Activated naive CD4-positive, alpha-beta T cell treated with anti-CD3 and anti-CD28 coated beads, Interleukin-2, amount 50 U/mL, for 24 hours (primary cell): Measurements from ENCODE around the gene PLXNA1.

Source experiments
- H3K27ac Mint-ChIP-seq: one replicate; pipeline ENCODE4 v1.8.0; 2021; ENCODE audit warnings: mild to moderate bottlenecking, mixed read lengths
- H3K27me3 Mint-ChIP-seq: one replicate; pipeline ENCODE4 v1.8.0; 2021; ENCODE audit warnings: mixed read lengths
- H3K36me3 Mint-ChIP-seq: one replicate; pipeline ENCODE4 v1.8.0; 2021; ENCODE audit warnings: mixed read lengths
- H3K4me1 Mint-ChIP-seq: one replicate; pipeline ENCODE4 v1.8.0; 2021; ENCODE audit warnings: mixed read lengths
- H3K4me3 Mint-ChIP-seq: one replicate; pipeline ENCODE4 v1.8.0; 2021; ENCODE audit warnings: mild to moderate bottlenecking, mixed read lengths
- H3K9me3 Mint-ChIP-seq: one replicate; pipeline ENCODE4 v1.8.0; 2021; ENCODE audit warnings: mixed read lengths

The PLXNA1 gene

DNA sequence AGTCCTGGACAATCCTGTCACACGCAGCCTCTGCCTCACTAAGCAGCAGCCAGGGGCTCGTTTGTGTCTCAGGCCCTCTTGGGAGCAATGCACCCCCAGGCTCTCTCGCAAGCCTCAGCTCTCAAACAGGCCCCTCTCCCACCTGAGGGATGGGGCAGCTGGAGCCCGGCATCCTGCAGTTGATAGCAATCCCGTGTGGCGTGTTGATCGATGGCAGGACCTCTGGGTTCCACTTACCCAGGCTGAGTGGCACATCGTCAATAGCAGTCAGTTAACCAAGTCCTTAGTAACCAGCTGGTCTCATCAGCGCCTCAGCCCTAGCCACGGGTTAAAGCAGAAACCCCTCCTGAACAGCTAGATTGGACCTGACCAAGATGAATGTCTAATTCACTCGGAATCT is 36.5 kb upstream of the PLXNA1 start:
- H3K27ac Mint-ChIP-seq = no peak overlapping the region
- H3K27me3 Mint-ChIP-seq = no peaks in the 10 kb centered on the region
- peaks cover 7% of the 10 kb centered on the region for H3K36me3 Mint-ChIP-seq

DNA sequence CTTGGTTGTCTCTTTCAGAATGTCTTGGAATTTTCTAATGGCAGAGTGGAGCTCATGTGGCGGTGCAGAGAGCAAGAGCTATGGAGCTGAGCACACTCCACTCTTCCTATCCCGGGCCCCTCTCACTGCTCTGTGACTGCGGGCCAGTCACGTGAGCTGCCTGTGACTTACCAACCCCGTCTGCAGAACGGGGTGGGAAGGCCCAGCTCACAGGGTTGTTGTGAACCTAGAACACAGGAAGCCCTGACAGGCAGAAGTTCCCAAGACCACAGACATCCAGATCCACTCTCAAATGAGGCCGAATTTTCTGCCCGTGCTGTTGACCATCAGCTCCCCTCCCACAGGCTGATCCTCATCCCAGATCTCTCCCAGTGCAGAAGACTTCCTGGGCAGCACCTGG is 35.5 kb upstream of the PLXNA1 start:
- Mint-ChIP-seq H3K9me3 (no peaks in the 10 kb centered on the region), H3K4me3 (no peak overlapping the region), H3K27me3 (no peaks in the 10 kb centered on the region), H3K4me1 (no peaks in the 10 kb centered on the region), H3K27ac (no peak overlapping the region), H3K36me3 (peaks cover 7% of the 10 kb centered on the region)

More for the DNA sequence above, 36.5 kb upstream of the PLXNA1 start:
- no peaks in the 10 kb centered on the region for H3K9me3 Mint-ChIP-seq
- H3K4me3 Mint-ChIP-seq = no peak overlapping the region
- H3K4me1 Mint-ChIP-seq = no peaks in the 10 kb centered on the region

DNA sequence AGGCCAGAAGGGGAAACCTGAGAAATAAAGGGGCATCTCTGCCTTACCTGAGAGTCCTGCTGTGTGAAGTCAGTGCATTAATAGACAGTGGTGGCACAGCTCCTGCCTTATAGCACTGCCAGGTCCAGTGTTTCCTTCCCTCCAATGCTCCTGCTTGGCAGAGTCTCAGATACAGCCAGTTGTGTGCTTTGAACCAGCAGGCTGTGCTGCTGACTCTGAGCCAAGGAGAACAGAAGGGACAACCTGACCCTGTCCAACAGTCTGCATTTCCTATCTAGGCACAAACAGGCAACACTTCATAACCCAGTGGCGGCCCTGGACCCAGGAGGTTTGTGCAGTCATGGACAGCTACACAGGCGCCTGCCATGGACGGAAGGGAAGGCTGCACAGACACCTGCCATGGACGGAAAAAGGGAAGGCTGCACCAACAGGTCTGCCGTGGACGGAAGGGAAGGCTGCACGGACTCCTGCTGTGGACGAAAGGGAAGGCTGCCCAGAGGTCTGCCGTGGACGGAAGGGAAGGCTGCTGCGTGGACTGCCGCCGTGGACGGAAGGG is 33.9 kb upstream of the PLXNA1 start:
- Mint-ChIP-seq H3K27ac (no peak overlapping the region), H3K4me1 (no peaks in the 10 kb centered on the region), H3K36me3 (peaks cover 7% of the 10 kb centered on the region), H3K9me3 (no peaks in the 10 kb centered on the region), H3K4me3 (no peak overlapping the region), H3K27me3 (no peaks in the 10 kb centered on the region)

DNA sequence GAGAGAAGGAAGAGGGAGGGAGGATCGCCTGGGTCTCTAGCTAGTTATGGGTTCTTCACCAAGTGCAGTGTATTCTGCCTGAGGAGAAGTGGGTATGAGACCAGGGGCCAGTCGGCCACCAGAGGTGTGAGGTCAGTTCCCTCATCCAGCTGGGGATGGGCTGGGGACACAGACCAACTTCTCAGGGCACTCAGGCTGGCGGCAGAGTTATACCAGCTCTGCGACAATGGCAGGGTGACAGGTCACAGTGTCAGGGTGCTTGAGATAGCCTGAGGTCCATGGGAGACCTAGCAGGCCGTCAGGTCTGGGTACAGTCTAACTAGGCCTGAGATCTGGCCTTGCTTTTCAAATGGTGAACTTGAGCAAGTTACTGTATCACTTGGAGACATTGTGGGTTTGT is 31.4 kb upstream of the PLXNA1 start:
- Mint-ChIP-seq H3K36me3 (peaks cover 7% of the 10 kb centered on the region), H3K27ac (no peak overlapping the region), H3K4me1 (no peaks in the 10 kb centered on the region), H3K27me3 (no peaks in the 10 kb centered on the region), H3K4me3 (no peak overlapping the region), H3K9me3 (no peaks in the 10 kb centered on the region)

DNA sequence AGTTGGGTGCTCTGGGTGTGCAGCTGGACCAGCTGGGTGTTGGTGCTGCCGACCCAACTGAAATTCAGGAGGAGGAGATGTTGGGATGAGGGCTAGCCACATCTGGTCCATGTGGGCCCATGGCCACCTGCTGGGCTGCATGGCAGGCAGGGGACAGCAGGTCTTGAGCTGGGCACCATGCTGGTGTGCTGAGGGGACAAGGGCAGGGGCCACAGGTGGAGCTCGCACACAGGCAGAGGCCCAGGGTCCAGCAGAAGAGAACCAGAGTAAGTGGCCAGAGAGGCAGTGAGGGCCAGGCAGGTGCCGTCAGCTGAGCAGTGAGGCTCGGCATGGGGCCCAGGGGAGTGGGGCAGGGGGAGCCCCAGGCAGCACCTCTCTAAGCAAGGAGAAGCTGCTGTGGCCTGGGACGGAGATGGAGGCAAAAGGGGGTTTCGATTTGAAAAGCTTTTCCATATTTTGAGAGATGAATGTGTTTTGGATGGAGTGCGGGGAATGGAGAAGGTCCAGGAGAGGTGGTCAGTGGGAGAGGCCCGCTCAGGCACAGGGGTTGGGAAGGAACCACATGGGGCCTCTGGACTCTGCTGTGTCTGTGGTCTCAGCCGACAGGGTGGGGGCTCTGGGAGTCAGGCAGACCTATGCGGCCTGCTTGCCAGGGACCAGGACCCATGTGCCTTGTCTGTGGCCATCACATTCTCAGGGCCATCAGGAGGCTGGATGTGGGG is 30.5 kb upstream of the PLXNA1 start:
- Mint-ChIP-seq H3K27me3 (no peaks in the 10 kb centered on the region), H3K27ac (no peak overlapping the region), H3K9me3 (no peaks in the 10 kb centered on the region), H3K4me3 (no peak overlapping the region), H3K36me3 (peaks cover 5% of the 10 kb centered on the region), H3K4me1 (no peaks in the 10 kb centered on the region)

DNA sequence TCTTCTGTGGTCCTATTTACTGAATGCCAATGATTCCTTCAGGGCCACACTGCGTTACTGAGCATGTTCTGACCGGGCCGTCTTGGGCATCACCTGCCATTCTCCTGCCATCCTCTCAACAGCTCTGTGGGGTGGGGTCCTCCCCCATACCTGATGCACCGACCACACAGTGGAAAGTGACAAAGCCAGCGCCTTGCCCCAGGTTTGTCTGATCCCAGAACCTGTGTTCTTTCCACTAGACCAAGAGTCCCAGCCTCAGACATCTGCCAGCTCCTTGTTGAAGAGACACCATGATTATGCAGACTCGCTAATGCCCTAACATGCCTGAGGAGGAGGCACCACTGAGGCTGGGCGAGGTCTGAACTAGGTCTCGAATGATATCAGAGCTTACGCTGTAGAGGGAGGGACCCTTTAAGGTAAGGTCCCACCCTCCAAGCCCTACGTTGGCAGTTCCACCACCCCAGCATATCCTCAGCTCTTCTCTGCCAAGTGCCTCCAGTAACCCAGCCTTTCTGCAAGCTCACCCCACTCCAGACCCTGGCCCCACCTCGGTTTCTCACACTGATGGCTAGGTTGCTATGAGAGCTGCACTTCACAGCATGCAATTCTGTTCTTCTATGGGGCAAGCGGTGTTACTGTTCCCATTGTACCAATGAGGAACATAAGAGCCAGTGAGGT is 29.8 kb upstream of the PLXNA1 start:
- H3K27me3 Mint-ChIP-seq = no peaks in the 10 kb centered on the region
- no peak overlapping the region for H3K27ac Mint-ChIP-seq
- H3K4me1 Mint-ChIP-seq = no peaks in the 10 kb centered on the region
- H3K4me3 Mint-ChIP-seq = no peak overlapping the region
- H3K9me3 Mint-ChIP-seq = no peaks in the 10 kb centered on the region
- peaks cover 5% of the 10 kb centered on the region for H3K36me3 Mint-ChIP-seq

DNA sequence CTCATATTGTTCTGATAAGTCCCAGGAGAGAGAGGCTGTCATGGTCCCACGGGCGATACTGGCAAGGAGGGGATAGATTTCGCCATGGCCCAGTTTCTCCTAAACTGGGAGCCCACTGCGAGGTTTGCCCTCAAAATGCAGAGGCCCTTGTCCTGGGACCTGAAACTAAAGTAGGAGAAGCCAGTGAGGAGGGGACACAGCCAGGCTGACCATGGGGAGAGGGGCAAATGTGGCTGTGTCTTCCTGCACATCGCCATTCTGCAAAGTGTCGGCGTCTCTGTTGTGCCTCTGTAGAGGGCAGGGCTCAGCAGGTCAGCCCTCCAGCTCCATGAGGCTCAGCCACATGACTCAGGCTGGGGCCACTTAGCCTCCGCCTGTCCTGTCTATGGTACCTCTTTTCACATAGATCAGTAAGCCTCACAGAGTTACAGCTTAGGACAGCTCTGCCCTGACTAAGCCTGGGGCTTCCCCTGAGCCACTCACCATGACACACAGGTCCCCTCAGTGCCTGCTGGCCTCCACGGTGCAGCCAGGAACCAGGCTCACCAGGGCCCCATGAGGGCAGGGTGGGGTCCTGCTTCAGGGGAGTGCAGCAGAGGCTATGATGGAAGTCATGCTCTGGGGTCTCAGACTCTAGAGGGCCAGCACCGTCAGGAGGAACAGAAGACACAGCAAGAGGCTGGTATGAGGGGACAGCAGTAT is 28.6 kb upstream of the PLXNA1 start:
- H3K9me3 Mint-ChIP-seq = no peaks in the 10 kb centered on the region
- peak overlapping the region; percentile 15 for H3K27ac Mint-ChIP-seq
- H3K36me3 Mint-ChIP-seq = no peaks in the 10 kb centered on the region
- no peaks in the 10 kb centered on the region for H3K27me3 Mint-ChIP-seq
- no peaks in the 10 kb centered on the region for H3K4me1 Mint-ChIP-seq
- H3K4me3 Mint-ChIP-seq = no peak overlapping the region

DNA sequence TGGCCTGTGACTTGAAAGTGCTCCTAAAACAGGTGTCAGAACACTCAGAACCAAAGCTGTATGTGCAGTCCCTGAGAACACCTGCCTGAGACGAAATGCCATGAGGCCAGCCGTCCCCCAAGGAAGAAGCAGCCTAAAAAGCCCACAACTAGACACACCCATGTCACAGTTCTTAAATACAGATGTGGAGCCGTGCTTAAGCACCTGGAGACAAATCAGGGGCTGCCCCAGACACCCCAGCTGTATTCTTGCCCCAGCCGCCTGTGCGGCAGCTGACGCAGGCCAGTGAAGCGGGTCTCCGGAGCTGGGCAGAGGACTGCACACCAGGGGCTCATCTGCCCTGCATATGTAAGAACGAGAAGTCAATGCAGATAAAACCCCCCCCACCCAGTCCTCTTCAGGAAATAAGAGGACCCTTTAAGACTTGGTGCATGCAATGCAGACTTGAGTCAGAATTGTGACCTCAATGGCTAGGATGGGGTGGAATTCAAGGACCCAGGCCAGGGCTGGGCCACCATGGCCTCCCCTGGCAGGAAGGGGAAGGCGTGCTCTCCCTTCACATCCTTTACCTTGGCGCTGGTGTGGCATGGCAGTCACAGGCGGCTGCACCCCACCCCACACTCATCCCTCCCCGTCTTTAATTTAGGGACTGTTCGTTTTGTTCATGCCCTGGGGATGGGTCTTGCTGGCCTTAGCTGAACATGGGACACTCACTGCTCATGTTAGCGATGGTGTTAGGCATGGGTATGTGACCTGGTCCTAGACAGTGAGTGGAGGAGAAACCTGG is 27.7 kb upstream of the PLXNA1 start:
- Mint-ChIP-seq H3K9me3 (no peaks in the 10 kb centered on the region), H3K4me3 (no peak overlapping the region), H3K36me3 (peaks cover under 1% of the 10 kb centered on the region), H3K27me3 (no peaks in the 10 kb centered on the region), H3K27ac (no peak overlapping the region), H3K4me1 (no peaks in the 10 kb centered on the region)

DNA sequence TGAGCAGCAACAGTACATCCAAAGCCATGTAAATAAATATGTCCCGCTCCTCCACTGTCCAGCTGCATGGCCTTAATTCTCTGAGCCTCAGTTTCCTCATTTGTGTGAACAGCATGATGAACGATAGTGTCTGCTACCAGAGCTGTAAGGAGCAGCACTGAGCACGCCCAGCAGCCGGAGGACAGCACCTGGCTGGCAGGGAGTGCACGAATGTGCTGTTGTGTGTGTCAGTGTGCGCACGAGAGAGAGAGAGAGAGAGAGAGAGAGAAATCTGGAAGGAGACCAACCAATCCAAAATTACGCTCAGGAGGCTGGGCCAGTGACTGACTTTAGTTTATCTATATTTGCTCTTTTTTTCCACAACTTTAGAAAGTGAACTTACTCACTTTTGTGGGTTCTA is 26.6 kb upstream of the PLXNA1 start:
- no peak overlapping the region for H3K4me3 Mint-ChIP-seq
- H3K27me3 Mint-ChIP-seq = no peaks in the 10 kb centered on the region
- H3K36me3 Mint-ChIP-seq = peaks cover 2% of the 10 kb centered on the region

DNA sequence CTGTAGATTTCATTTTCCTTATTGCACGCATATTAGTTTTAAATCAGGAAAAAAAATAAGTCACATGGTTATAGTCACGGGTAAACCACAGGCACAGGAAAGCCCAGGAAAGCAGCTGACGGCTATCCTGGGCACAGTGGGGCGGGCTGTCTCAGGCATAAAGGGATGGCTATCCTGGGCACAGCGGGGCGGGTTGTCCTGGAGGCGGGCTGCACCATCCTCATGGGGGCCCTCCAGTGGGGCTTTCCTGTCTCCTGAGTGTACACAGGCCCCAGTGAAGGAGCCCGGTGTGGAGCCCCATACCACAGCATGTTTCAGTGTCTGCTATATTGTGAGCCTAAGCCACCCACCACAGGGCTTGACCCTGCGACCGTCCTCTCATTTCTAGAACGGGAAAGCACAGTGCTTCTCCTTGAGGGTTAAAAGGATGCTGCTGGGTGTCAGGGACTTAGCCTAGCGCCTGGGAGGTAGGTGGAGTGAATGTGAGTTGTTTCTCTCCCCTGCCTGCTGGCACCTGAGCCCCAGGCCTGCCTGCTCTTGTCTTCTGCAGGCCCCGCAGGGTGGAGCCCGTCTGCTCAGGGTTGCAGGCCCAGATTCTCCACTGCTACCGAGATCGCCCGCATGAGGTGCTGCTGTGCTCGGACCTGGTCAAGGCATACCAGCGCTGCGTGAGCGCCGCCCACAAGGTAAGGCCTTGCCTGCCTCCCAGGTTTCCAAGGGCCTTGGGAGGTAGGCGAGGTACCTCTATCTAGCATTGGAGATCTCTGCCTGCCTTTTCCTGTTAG is 25.9 kb upstream of the PLXNA1 start:
- Mint-ChIP-seq H3K9me3 (no peaks in the 10 kb centered on the region), H3K36me3 (peaks cover 2% of the 10 kb centered on the region), H3K4me3 (no peak overlapping the region), H3K27ac (no peak overlapping the region), H3K27me3 (no peaks in the 10 kb centered on the region), H3K4me1 (no peaks in the 10 kb centered on the region)

More for the DNA sequence above, 26.6 kb upstream of the PLXNA1 start:
- Mint-ChIP-seq H3K9me3 (no peaks in the 10 kb centered on the region), H3K27ac (no peak overlapping the region), H3K4me1 (no peaks in the 10 kb centered on the region)

DNA sequence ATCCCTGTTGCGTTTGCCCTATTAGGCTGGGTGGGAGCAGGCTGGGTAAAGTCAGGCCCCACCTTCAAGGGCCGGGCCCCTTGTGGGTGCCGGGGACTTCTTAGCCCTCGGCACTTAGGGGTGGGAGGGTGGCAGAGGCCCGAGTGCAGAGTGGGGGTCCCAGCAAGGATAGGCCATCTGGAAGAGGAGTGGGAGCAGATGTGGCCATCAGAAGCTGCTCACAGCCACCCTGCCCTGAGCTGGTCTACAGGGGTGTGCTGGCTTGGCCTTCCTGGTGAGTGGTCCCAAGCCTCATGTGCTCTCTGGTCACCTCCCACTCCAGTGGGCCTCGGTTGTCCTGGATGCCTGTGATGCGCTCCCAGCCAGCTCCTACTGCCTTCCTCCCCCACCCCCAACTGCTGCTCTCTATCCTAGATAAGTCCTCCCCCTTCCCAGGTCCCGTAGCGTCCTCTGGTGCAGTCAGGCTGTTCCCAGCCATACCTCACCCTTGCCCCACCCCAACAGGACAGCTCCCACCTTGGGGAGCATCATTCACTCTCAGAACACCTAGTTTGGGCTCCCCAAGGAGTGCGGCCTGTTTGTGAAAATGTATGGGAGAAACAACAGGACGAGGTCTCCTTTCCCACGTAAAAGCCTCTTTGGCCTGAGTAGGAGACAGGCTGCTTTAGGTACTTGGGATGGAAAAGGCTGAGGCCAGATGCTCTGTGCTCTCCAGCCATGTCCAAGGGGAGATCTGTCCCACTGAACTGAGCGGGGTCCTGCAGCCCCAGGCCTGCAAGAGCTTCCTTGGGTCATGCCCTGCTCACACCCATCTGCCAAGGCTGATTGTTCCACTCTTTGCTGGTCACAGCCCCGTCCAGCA is 24.9 kb upstream of the PLXNA1 start:
- H3K36me3 Mint-ChIP-seq = peaks cover 2% of the 10 kb centered on the region
- H3K4me3 Mint-ChIP-seq = no peak overlapping the region
- no peaks in the 10 kb centered on the region for H3K4me1 Mint-ChIP-seq
- H3K27me3 Mint-ChIP-seq = no peaks in the 10 kb centered on the region
- no peaks in the 10 kb centered on the region for H3K9me3 Mint-ChIP-seq
- H3K27ac Mint-ChIP-seq = no peak overlapping the region

DNA sequence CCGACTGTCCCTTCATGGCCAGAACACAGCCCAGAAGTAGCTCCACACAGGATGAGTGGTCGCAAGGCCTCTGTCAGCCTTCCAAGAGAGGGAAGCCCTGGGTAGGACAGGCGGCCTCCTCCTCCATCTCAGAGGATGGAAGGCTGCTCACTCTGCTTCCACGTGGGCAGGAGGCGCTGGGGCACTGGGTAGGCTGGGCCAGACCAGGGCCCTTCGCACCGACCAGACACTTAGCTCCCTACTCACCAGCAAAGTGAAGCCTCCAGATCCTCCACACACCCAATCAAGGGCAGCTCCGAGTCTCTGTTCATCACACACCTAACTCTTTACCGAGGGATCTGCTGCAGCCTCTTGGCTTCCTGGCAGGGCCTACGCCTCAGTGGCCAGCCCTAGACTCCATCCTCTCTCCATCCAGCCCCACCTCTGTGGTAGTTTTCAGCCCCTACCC is 24.3 kb upstream of the PLXNA1 start:
- Mint-ChIP-seq H3K4me3 (no peak overlapping the region), H3K27me3 (no peaks in the 10 kb centered on the region), H3K36me3 (peaks cover 2% of the 10 kb centered on the region), H3K9me3 (no peaks in the 10 kb centered on the region), H3K4me1 (no peaks in the 10 kb centered on the region), H3K27ac (no peak overlapping the region)

DNA sequence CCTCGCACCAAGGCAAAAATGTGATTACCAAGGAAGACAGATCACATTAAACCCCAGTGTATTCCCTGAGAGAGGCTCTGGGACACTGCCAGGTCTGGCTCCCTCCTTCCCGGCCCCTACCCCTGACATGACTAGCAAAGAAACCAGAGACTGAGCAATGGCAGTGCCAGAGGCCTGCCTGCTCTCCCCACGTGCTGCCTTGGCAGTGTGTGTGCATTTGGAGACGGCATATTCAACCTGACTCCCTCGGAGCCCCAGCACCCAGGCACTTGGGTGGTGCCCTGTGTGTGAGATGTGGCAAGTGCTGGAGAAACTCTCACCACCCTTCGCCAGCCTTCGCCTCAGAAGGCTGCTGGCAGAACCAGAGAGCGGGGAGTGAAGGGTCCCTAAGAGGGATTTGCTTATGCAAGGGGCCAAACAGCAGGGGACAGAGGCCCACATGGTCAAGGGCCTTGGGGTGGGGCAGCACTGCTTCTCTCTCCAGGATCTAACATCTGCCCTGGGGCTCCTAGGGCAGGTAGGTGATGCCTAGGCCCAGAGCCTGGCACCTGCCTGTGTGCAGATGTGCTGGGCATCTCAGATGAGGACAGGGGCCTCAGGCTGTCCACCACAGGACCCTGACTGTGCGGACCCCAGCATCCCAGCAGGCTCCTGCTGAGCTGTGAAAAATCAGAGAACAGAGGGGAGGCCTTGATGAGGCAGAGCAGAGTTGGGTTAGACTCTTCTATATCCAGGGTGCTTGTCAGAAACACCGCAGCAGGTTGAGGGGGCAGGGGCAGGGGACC is 23.6 kb upstream of the PLXNA1 start:
- Mint-ChIP-seq H3K27ac (no peak overlapping the region), H3K4me1 (no peaks in the 10 kb centered on the region), H3K4me3 (no peak overlapping the region)

More for the DNA sequence above, 23.6 kb upstream of the PLXNA1 start:
- H3K36me3 Mint-ChIP-seq = peaks cover 2% of the 10 kb centered on the region
- H3K27me3 Mint-ChIP-seq = no peaks in the 10 kb centered on the region
- H3K9me3 Mint-ChIP-seq = no peaks in the 10 kb centered on the region
